ENCODE data around the gene PCCA.

- TF ChIP-seq TAF1 (IDR thresholded peaks at IDR 0.05; ENCODE audit: borderline replicate concordance, low read depth, low read length) (no peak), POLR2AphosphoS5 (IDR thresholded peaks at IDR 0.05; ENCODE audit: low read depth, low read length) (no peak)
These were observed 20.6 kb upstream of the PCCA start for GRCh38 chr13:100068133-100068931.

All from GM12892 (cell line).